Measurements from ENCODE around the gene PKHD1.

The PKHD1 gene

DNA sequence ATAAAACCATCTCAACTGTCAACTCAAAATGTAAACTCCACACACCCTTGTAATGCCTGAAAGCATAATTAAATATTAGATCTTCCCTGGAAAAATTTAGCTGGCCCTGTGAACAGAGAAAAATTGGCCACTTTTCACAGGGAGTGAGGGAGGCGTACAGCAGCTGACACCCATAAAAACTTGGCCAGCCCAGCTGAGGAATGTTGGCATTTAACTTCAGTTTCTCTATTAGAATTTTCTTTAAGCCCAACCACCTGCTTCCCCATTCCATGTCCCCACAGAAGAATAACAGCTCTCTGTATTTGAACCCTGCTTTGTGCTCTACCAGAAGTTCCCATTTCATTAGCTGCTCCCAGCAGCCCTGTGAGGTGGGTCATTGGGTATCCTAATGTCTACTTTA, 41.0 kb downstream of the PKHD1 start:
- DNase-seq (ENCODE audit: extremely low read depth, low read depth), result no peak
- TF ChIP-seq, protein P1, sequence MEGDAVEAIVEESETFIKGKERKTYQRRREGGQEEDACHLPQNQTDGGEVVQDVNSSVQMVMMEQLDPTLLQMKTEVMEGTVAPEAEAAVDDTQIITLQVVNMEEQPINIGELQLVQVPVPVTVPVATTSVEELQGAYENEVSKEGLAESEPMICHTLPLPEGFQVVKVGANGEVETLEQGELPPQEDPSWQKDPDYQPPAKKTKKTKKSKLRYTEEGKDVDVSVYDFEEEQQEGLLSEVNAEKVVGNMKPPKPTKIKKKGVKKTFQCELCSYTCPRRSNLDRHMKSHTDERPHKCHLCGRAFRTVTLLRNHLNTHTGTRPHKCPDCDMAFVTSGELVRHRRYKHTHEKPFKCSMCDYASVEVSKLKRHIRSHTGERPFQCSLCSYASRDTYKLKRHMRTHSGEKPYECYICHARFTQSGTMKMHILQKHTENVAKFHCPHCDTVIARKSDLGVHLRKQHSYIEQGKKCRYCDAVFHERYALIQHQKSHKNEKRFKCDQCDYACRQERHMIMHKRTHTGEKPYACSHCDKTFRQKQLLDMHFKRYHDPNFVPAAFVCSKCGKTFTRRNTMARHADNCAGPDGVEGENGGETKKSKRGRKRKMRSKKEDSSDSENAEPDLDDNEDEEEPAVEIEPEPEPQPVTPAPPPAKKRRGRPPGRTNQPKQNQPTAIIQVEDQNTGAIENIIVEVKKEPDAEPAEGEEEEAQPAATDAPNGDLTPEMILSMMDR (IDR thresholded peaks at IDR 0.05; ENCODE audit: low read depth, low read length), result no peak

DNA sequence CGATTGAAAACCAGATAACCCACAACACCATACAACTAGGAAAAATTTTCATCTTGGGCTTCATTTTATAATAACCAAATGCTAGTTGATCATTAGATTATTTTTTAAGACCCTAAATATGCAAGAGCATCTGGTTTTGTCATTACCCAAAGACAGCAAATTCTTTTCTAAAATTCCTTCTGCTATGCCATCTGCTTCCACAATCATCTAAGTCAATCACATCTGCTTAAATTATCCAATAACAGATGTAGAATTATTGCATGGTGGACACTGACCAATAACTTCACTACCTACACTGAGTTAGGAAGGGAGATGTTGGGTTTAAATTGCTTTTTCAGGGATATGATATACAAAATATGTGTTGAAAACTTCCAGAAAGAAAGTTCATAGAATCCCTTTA, 41.9 kb downstream of the PKHD1 start:
- TF ChIP-seq, protein P1 (IDR thresholded peaks at IDR 0.05; ENCODE audit: low read depth, low read length), result no peak
- DNase-seq (ENCODE audit: extremely low read depth, low read depth), result no peak

DNA sequence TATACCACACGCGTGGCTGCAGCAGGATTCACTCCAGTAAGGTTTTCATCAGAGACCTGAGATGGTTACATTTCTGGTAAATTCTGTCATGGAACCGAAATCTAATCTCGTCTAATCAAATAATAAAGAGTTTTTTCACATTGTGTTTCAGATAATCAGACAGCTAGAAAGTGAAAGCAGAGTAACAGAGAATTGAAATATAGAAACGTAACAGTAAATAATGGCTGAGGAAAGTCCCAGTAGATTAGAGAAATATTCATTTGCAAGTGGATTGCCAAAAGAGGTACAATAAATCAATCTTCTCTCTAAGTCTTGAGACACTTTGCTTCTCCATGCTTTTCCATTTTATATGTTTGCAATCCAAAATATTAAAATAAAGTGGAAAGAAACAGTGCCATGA, 42.4 kb downstream of the PKHD1 start:
- TF ChIP-seq, protein P1 (IDR thresholded peaks at IDR 0.05; ENCODE audit: low read depth, low read length), result no peak
- DNase-seq (ENCODE audit: extremely low read depth, low read depth), result no peak

DNA sequence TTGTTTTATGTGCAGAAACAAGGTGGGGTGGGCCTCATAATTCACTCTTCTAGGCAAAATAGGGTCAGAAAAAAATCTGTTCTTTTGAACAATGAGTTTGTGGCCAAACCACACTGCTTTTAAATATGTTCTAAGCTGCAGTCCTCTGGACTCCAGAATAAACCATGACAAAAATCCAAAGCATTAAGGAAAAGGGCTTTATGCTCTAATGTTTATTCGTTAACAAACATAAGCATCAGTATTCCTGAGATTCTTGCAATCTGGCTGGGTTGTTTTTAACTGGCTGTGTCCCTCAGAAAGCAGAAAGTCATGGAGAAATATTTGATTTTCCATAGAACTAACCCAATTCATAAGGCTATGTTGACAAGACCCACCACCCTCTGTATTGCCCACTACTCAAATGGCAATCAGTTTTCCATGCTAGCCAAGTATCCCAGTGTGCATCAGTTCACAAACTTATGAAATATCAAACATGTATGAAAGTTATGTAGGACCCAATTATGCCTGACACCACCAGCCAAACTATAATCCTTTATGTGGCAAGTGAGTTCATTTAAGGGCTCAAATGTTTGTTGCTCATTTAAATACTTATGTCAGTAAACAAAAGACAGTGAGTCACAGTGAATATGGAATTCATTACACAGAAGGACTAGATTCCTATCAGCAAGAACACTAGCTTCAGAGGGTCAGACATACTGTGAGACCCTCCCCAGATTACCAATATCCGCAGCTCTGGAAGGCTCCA, 45.1 kb downstream of the PKHD1 start:
- TF ChIP-seq, protein P1 (IDR thresholded peaks at IDR 0.05; ENCODE audit: low read depth, low read length), result no peak
- DNase-seq (ENCODE audit: extremely low read depth, low read depth), result no peak

DNA sequence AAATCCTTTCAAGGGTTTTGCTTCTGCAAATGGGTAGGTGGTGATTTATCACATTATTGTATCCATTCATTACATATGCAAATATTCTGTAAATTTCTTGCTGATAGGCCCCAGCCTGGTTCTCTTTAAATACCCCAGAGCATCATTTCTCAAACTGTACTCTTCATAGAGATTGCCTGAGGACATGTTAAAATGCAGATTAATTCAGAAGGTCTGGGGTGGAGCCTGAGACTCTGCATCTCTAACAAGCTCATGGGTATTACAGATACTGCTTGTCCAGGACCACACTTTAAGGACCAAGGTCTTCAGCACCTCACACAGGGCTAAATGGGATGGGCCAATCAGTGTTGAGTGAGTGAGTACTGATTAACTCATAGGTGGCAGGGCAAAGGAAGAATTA, 46.3 kb downstream of the PKHD1 start:
- TF ChIP-seq, protein P1 (IDR thresholded peaks at IDR 0.05; ENCODE audit: low read depth, low read length), result no peak
- no peak for DNase-seq (ENCODE audit: extremely low read depth, low read depth)

DNA sequence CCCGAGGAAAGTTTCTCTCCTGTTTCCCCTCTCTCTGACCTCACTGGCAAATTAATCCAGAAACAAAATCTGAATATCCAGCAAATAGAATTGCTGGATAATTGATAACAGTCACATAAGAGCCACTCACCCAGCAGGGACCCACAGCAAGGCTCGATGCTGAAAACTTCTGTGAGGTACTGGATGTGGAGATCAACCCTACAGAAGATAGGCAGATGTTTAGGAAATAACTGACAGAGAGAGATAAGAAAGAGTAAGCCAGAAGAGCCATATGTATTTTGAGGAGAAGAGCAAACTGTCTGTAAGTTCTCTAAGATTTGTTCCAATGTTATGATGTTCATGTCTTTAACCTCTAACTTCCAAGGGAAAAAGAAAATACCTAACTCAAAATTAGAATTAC, 59.7 kb downstream of the PKHD1 start:
- TF ChIP-seq, protein P1 (IDR thresholded peaks at IDR 0.05; ENCODE audit: low read depth, low read length), result no peak
- DNase-seq (ENCODE audit: extremely low read depth, low read depth), result no peak

DNA sequence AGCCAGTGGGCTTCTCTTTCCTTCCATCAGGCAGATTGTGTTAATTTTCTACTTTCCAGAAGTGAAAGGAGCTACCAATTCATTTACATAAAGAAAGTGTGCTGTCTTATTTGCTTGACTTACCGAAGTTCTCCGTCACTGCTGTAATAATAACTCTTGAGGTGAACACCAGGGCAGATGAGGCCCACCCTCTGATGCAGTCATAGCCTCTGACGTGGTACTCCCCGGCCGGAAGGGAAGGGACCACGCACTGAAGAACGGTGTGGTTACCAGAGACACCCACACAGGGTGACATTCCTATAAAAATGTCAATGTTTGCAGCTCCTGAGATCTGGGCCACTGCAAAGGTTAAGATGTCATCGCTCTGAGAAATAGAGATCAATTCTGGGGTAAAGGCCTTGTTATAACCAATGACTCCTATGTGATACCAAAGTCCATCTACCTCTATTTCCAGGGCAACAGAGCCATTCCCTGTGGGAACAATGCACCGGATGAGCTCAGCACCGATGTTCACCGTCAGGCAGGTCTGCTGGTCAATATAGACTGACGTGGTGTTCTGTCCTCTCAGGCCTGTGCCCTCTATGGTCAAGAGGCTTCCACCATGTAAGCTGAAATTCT, 62.9 kb downstream of the PKHD1 start:
- DNase-seq (ENCODE audit: extremely low read depth, low read depth), result no peak
- TF ChIP-seq, protein P1 (IDR thresholded peaks at IDR 0.05; ENCODE audit: low read depth, low read length), result no peak

All from AG09319 (cell line).